NT2/D1 (cell line): ENCODE results near the gene DUSP22.

Experiments
- DNase-seq: peaks from one replicate; pipeline ENCODE4 v3.0.0-alpha.2; 2011; ENCODE audit warnings: low read depth, low spot score
- H3K27me3 ChIP-seq: 2 replicates; pipeline ENCODE4 v1.6.0; 2011; ENCODE audit warnings: mild to moderate bottlenecking; ENCODE audit not compliant: insufficient read length, insufficient read depth
- H3K36me3 ChIP-seq: 2 replicates; pipeline ENCODE4 v1.6.1; 2011; ENCODE audit warnings: mild to moderate bottlenecking, low read length, mixed read lengths; ENCODE audit not compliant: insufficient read depth, insufficient read length
- H3K4me1 ChIP-seq: 2 replicates; pipeline ENCODE4 v1.5.1; 2011; ENCODE audit not compliant: insufficient read depth, insufficient read length
- H3K4me3 ChIP-seq: 2 replicates; pipeline ENCODE4 v1.5.1; 2011; ENCODE audit warnings: low read depth; ENCODE audit not compliant: insufficient read length
- H3K9ac ChIP-seq: 2 replicates; pipeline ENCODE4 v1.6.0; 2011; ENCODE audit warnings: low read depth; ENCODE audit not compliant: insufficient read length
- H3K9me3 ChIP-seq: 2 replicates; pipeline ENCODE4 v1.5.1; 2011; ENCODE audit warnings: mild to moderate bottlenecking, low read length; ENCODE audit not compliant: insufficient read depth
- SUZ12 ChIP-seq: IDR thresholded peaks from 2 replicates; pipeline ENCODE4 v1.6.1; 2011; ENCODE audit not compliant: insufficient read length, insufficient read depth; ENCODE audit errors: extremely low read depth
- YY1 ChIP-seq: IDR thresholded peaks from 2 replicates; pipeline ENCODE4 v1.6.1; 2011; ENCODE audit not compliant: insufficient read length, insufficient read depth
- ZNF274 ChIP-seq: IDR thresholded peaks from 2 replicates; pipeline ENCODE4 v1.6.1; 2011; ENCODE audit warnings: mild to moderate bottlenecking, low read depth, low read length

Gene DUSP22

DNA sequence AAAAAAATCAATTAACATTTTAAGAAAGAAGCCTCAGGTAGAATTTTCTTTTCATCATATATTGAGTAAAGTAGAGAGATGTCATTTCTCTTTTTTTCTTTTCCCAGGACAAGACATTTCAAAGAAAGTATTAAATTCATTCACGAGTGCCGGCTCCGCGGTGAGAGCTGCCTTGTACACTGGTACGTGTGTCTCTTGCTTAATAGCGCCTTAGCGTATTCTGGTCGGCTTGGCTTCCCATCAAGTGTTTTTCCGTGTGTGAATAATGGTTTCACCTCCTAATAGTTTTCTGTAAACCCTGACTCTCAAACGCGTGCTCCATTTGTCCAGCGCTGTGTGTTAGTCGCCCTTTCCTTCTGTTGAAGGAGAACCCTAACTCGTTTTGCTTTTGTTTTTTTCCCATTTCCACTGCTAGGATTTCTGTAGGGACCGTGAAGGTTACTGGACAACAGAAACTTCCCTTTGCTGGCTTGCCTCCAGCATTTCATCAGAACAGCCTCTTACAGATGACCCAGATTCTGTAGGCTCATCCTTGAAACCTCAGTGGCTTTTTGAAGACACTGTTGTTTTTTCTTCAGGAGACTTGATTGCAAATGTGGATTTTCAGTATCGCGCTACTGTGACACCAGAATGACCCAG is 53.6 kb downstream of the DUSP22 start:
- Histone ChIP-seq H3K4me1 (peaks cover 3% of the 10 kb centered on the region), H3K9ac (no peak overlapping the region), H3K36me3 (peaks cover 15% of the 10 kb centered on the region), H3K27me3 (peaks cover 98% of the 10 kb centered on the region), H3K4me3 (no peak overlapping the region), H3K9me3 (no peaks in the 10 kb centered on the region)
- DNase-seq = no peak
- no peak for TF ChIP-seq ZNF274
- no peak for TF ChIP-seq SUZ12
- TF ChIP-seq YY1 = no peak

DNA sequence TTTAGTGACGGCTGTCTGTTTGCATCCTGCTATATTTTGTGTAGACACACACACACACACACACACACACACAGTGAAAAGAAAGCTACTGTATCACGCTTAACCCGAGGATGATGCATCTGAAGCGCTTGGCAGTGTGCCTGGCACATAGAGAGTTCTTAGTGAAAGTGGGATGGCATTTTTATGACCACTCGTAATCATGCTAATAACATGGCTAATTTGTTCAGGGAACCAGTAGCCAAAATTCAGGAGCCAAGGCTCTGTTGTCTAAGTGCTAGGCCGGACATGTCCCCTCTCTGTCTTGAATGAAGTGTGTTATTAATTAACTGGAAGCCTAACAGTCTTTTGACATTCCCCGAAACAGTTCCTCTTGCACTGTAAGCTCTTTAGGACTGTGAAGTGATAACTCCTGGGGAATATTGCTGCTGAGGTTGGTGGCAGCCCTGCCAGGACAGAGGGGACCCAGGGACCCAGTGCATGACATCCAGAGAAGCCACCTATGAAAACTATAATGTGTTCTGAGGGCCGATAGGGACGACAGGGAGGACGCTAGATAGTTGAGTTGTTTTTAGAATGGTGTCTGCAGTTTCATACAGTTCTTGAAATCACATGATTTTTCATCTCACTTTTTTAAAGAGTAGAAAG is 54.2 kb downstream of the DUSP22 start:
- TF ChIP-seq ZNF274 = no peak
- TF ChIP-seq YY1 = no peak
- TF ChIP-seq SUZ12 = no peak
- peaks cover 98% of the 10 kb centered on the region for H3K27me3 ChIP-seq
- peaks cover 15% of the 10 kb centered on the region for H3K36me3 ChIP-seq
- peaks cover 5% of the 10 kb centered on the region for H3K4me1 ChIP-seq
- H3K4me3 ChIP-seq = no peak overlapping the region
- no peak overlapping the region for H3K9ac ChIP-seq
- DNase-seq = no peak
- H3K9me3 ChIP-seq = no peaks in the 10 kb centered on the region

DNA sequence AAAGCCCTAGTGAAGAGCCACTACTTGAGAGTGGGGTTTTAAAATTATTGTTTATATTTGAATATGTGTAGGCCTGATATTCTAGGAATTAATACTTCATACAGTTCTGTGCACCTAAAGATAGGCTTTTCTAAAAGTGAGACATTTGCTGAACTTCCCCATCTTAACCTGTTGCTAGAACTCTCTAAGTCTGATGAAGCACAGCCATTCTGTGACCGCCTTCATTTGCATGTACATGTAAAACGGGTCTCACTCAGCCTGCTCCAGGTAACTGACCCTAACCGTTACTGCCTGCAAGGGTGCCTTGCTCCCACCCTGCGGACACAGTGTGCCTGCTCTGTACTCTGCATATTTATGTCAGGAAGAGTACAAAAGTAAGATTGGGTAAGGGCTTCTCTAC is 54.9 kb downstream of the DUSP22 start:
- peaks cover 15% of the 10 kb centered on the region for H3K36me3 ChIP-seq
- no peaks in the 10 kb centered on the region for H3K9me3 ChIP-seq
- no peak overlapping the region for H3K4me3 ChIP-seq
- DNase-seq = no peak
- H3K4me1 ChIP-seq = peaks cover 10% of the 10 kb centered on the region
- no peak overlapping the region for H3K9ac ChIP-seq
- TF ChIP-seq SUZ12 = no peak
- no peak for TF ChIP-seq YY1
- TF ChIP-seq ZNF274 = no peak
- peaks cover 98% of the 10 kb centered on the region for H3K27me3 ChIP-seq

DNA sequence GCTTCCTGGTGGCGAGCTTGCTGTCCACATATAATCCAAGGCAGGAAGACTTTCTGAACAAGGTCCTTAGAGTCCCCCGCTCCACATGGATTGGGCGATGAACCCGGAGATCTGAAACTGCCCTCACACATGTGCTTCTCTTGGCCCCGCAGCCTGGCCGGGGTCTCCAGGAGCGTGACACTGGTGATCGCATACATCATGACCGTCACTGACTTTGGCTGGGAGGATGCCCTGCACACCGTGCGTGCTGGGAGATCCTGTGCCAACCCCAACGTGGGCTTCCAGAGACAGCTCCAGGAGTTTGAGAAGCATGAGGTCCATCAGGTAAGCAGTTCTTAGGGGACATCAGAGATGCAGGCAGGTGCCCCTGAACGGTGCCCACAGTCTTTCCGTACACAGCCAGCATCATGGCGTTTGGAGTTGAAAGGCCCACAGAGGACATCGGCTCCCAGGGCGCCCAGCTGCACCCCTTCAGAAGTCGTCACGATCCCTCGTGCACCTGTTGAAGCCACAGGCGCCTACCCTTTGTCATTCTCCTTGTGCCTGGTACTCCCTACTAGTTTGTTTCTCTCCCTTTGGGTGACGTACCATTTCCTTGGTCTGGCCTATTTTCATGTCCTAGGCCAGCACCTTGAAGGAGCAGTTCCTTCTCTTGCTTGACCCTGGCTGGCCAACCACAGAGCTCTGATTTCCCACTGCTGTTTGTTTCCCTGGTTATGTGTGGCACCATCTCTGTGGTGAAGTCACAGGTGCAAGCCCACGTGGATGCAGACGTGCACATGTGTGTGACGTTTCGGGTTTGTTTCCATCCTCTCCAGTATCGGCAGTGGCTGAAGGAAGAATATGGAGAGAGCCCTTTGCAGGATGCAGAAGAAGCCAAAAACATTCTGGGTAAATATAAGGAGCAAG is 55.9 kb downstream of the DUSP22 start:
- no peaks in the 10 kb centered on the region for H3K9me3 ChIP-seq
- TF ChIP-seq YY1 (no peak), ZNF274 (no peak), SUZ12 (no peak)
- peaks cover 98% of the 10 kb centered on the region for H3K27me3 ChIP-seq
- no peak overlapping the region for H3K4me3 ChIP-seq
- no peak for DNase-seq
- peaks cover 15% of the 10 kb centered on the region for H3K36me3 ChIP-seq
- H3K4me1 ChIP-seq = peaks cover 14% of the 10 kb centered on the region
- H3K9ac ChIP-seq = no peak overlapping the region

DNA sequence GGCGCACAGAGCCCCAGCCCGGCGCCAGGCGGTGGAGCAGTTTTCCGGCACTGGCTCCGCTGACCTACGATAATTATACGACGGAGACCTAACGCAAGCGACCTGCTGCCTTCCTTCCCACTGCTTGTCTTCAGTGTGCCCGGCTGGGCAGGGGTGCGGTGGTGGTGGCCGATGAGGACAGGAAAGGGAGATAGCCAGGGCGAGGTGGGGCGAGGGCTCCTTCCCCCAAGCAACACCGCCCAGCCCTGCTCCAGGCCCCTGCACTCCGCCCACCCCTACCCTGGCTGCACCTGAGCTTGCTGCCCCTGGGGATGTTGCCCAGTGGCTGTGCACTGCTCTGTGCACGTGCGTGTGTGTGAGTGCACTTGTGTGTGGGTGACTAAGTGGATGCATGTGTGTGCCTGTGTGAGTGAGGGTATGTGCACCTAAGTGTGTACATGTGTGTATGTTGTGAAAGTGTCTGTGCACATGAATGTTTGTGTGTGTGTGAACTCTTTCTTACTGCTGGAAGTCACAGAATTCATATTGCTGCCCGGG is 56.6 kb downstream of the DUSP22 start:
- Histone ChIP-seq H3K4me3 (no peak overlapping the region), H3K27me3 (peaks cover 98% of the 10 kb centered on the region), H3K36me3 (peaks cover 15% of the 10 kb centered on the region), H3K9me3 (no peaks in the 10 kb centered on the region), H3K9ac (no peak overlapping the region), H3K4me1 (peaks cover 14% of the 10 kb centered on the region)
- TF ChIP-seq YY1 = no peak
- no peak for TF ChIP-seq SUZ12
- no peak for TF ChIP-seq ZNF274
- no peak for DNase-seq

DNA sequence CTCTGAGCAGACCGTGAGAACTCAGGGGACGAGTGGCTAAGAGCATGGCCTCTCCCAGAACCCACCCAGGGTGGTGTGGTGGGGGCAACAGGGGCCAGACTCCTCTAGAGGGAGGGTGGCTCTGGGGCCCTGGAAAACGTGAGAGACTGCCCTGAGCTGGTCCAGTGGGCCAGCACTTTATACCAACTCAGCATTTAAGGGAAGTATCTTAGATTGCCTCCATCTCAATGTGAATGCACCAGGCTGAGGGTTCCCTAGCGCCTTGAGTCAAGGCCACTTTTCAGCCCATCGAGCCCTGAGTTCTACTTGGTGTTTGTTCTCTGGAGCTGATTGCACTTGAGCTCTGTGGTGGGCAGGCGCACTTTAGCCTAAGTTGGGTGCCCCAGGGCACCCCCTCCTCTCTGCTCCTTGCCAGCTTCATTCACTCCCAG is 57.2 kb downstream of the DUSP22 start:
- peaks cover 15% of the 10 kb centered on the region for H3K36me3 ChIP-seq
- DNase-seq = no peak
- no peak overlapping the region for H3K9ac ChIP-seq
- H3K27me3 ChIP-seq = peaks cover 98% of the 10 kb centered on the region
- H3K4me3 ChIP-seq = no peak overlapping the region
- H3K4me1 ChIP-seq = peaks cover 14% of the 10 kb centered on the region
- no peak for TF ChIP-seq SUZ12
- H3K9me3 ChIP-seq = no peaks in the 10 kb centered on the region

DNA sequence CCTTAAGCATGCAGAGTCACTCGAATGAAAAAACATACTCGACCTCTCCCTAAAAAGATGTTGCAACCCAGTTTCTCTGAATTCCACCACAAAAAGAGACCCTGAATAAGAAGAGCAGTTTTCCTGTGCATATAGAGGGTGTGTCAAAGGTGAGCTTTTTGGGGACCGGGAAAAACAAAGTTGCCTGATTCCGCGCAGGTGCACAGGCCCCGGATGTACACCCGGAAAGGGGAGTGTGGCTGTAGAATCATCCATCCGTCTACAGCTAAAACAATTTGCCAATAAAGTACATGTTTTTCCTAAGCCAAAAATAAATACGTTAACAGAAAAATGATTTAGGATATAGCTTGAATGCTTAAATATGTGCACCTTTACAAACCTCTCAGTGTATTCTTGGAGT is 58.1 kb downstream of the DUSP22 start:
- Histone ChIP-seq H3K9me3 (no peaks in the 10 kb centered on the region), H3K9ac (no peak overlapping the region), H3K27me3 (peaks cover 99% of the 10 kb centered on the region), H3K4me3 (no peak overlapping the region), H3K36me3 (peaks cover 15% of the 10 kb centered on the region), H3K4me1 (peaks cover 16% of the 10 kb centered on the region)
- TF ChIP-seq SUZ12 (no peak), ZNF274 (no peak), YY1 (no peak)
- DNase-seq = no peak
